Neural progenitor cell (in vitro differentiated cells): ENCODE data around the gene EFHC2.

Source experiments
- EZH2 ChIP-seq: fragments of 200-600 bp; sonication (generic); IDR thresholded peaks from 2 replicates; pipeline ENCODE4 v1.6.1; 2017; ENCODE audit warnings: antibody characterized with exemption, mild to moderate bottlenecking, moderate library complexity
- TF ChIP-seq, protein P1 (sequence below): fragments of 200-600 bp; sonication (generic); IDR thresholded peaks from 2 replicates; pipeline ENCODE4 v1.5.1; 2017; ENCODE audit warnings: antibody characterized with exemption, mild to moderate bottlenecking

DNA sequence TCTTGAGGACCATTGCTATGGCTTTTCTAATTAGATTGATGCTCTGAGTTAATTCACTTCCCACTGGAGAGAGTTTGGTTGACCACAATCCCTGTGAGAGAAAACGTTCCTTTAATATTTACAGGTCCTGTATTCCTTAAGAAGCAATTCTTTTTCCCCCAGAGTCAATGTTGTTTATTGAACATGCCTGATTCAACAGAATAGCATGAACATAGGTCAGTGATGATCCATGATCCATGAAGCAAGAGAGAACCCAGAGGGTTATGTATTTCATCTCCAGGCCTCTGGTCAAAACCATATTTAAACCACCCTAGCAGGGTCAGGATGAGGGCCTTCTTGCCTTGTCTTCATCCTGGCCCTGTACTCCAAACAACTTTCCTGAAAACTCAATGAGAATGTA, 39.4 kb upstream of the EFHC2 start:
- TF ChIP-seq, protein P1, sequence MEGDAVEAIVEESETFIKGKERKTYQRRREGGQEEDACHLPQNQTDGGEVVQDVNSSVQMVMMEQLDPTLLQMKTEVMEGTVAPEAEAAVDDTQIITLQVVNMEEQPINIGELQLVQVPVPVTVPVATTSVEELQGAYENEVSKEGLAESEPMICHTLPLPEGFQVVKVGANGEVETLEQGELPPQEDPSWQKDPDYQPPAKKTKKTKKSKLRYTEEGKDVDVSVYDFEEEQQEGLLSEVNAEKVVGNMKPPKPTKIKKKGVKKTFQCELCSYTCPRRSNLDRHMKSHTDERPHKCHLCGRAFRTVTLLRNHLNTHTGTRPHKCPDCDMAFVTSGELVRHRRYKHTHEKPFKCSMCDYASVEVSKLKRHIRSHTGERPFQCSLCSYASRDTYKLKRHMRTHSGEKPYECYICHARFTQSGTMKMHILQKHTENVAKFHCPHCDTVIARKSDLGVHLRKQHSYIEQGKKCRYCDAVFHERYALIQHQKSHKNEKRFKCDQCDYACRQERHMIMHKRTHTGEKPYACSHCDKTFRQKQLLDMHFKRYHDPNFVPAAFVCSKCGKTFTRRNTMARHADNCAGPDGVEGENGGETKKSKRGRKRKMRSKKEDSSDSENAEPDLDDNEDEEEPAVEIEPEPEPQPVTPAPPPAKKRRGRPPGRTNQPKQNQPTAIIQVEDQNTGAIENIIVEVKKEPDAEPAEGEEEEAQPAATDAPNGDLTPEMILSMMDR = no peak
- no peak for TF ChIP-seq EZH2
